ENCODE results near the gene PLD6.

DNA sequence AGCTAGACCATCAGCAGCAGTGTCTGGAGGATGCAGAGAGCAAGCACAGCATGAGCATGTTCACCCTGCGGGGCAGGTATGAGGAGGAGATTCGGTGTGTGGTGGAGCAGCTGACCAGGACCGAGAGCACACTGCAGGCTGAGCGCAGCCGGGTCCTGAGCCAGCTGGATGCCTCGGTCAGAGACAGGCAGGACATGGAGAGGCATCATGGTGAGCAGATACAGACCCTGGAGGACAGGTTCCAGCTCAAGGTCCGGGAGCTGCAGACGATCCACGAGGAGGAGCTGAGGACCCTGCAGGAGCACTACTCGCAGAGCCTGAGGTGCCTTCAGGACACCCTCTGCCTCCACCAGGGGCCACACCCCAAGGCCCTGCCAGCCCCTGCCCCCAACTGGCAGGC is 38.8 kb downstream of the PLD6 start:
- TF ChIP-seq CTCF (IDR thresholded peaks at IDR 0.05; ENCODE audit: low read depth, low read length, poor library complexity, severe bottlenecking) (no peak), EZH2phosphoT487 (IDR thresholded peaks at IDR 0.05; ENCODE audit: borderline replicate concordance, low read length) (no peak)

All from DOHH2 (cell line).